Measurements from ENCODE around the gene GNL2. TPM values are rescaled to one million over a fixed set of nuclear protein-coding genes. Genes with fewer than 3 reads are reported as not detected.
"Not testable (repeated sequence)": the region's sequence is repeated elsewhere in the genome, so short reads cannot be mapped to it uniquely, and the experiment has no call there.

GNL2 gene
- total RNA-seq, 1 donor from 2014 or later: 38.7 TPM

DNA sequence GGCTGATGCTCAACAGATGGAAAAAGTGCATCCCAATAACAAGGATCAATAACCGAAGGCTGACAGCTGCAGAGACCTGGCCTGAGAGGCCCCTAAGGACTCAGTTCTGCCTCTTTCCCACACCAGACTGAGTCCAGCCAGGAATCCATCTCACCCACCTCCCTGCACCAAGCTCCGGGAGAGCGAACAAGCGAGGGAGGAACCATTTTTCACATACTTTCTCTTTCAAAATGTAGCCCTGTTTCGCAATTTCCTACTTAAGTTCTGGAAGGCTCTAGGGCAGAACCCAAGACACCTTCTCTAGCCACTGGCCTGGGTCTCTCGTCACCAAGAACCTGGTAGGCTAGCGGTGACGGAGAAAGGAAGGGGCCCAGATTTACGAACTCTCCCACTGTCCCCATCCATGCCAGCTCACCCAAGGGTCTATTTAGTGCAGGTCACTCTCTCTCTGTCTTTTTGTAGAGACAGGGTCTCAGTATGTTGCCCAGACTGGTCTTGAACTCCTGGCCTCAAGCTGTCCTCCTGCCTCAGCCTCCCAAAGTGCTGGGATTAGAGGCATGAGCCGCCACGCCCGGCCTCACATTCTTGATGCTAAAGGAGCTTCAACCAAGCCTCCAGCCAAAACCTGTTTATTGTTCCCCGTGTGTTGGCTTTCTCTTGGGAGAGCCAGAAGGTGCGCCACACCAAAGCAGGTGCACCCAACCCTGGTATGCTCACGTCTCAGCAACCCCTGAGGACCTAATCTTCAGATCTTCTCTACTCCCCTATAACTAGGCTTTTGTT, 10.9 kb upstream of the GNL2 start:
- DNase-seq: no peak

DNA sequence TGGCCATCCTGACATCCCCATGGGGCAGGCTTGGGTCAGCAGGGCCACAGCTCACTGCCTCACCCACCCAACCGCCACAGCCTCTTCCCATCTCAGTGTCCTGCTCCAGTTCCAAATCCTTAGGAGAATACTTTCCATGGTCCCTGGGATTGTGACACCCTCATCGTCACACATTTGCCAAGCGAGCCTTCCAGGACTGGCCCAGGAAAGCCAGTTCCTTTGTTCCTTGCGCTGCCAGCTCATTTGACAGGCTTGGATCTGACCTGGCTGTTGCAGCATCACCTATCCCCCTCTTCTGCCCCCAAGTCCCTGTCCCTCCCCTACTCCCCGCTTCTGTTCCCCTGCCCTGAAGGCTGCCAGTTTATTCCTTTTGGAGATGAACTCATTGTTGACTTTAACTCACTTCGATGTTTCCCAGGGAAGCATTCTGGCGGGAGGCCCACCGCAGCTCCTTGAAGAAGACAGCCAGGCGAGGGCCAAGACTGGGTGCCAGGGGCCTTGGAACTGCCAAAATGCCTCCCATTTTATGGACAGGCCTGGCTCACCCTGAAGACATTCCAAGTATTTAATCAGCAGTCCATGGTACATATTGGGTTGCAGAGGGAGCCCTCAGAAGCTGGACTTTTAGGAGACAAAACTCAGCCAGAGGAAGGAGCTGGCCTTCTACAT, 10.2 kb upstream of the GNL2 start:
- DNase-seq: peak; percentile 15

DNA sequence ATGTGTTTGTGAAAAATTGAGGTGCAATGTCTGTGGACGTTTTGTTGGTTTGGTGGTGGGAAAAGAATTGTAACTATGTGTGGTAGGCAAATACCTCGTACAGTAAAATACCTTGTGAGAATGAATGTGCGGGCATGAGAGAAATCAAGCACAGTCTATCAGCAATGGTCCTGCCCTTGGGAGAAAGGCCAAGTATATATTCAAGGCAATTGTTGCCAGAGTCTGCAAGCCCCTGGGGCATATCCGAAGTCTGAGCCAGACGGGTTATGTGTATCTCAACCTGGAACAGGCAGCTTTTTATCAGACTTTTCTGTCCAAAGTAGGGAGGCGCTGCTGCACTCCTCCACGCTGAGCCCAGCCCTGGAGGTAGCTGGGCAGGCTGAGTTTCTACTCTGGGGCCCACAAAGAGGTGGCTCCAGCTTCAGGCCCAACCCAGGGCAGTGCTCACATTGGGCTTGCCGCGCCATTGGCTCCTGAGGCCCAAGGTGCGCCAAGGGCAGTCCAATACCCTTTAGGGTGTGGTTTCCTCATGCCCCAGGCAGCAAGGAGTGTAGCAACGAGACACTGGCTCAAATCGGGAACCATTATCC, 9.4 kb upstream of the GNL2 start:
- DNase-seq: no peak

DNA sequence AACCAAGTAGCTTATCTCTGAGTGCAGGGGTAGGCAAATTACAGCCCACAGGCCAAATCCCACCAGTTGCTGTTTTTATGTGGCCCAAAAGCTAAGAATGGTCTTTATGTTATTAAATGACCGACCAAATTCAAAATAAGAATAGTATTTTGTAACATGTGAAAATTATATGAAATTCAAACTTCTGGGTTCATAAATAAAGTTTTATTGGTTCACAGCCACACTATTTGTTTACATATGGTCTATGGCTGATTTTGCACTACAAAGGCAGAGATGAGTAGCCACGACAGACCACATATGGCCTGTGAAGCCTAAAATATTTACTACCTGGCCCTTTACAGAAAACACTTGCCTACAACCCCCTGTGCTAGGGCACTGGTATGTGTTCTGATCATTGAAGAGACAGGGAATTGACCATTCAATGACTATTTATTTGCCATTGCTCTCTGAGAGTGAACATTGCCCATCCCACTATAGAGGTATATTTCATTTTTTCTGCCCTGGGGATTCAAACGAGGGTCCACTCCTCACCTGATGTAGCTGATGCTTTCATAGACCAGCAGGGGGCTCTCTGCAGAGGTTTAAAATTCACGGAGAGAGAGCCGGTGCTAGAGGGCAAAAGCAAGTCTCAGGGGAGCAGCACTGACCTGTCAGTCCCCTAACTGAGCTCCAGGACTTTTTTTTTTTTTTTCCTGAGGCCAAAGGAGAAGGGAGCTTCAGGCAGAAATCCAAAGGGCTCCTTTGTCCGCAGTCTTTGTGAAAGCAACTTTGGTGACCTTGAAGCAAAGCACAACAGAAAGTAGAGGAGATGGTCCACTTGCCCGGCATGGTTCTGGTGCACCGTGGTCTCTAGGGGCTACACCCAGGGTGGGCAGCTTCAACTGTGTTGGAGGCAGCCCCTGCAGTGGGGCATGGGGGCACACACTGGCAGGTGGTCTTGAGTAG, 7.3 kb upstream of the GNL2 start:
- DNase-seq: peak; percentile 52

DNA sequence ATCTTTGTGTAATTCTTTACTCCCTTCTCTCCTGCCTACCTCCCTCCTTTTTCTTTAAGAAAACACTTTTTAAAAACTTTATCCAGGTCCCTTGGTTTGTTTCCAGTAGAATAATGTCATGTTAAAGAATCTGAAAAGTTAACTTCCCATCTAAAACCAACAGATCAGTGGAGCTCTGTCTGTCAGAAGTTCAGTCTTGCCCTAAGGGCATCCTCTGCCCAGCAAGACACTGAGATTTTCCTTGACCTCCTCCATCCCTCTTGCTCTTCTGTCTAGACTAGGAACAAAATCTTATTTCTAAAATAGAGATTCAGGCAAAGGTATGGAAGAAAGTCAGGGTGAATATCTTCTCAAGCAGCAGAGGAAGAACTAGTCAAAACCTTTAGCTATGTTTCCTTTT, 5.7 kb upstream of the GNL2 start:
- DNase-seq: no peak

DNA sequence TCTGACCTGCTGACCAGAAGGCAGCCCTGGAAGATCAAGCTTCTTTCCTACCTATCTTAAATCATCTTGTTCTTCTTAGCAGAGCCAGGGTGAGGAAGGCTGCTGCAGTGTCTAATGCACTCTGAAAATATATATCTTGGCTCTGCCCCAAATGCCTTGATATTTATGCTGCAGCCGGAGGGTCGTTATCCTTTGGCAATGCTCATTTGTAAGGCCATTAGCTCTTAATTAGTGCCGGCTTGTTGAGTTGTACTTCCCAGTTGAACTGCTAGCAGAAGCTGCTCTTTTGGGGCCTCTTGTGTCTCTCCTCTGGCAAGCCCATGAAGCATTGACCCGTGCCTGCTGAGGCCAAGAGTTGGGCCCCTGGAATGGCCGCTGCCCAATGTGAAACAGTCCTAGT, 4.2 kb upstream of the GNL2 start:
- DNase-seq: no peak

DNA sequence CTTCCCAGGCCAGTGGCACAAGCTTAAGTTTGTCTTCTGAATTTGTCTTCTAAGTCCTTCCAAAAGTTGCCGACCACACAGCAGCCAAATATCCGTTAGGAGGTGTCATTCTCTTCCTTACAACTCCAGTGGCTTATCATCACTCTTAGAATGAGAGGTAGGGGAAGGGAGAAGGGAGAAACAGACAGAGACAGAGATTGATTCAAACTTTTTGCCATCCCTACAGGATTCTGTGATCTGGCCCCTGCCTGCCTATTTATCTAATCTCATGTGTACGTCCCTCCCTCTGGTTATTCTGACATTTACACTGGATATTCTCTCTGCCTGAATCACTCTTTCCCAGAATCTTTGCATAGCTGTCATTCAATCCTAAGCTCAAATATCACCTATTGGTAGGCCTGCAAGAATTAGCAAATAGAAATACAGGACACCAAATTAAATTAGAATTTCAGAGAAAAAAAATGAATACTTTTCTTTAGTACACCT, 488 bp upstream of the GNL2 start:
- DNase-seq: no peak

DNA sequence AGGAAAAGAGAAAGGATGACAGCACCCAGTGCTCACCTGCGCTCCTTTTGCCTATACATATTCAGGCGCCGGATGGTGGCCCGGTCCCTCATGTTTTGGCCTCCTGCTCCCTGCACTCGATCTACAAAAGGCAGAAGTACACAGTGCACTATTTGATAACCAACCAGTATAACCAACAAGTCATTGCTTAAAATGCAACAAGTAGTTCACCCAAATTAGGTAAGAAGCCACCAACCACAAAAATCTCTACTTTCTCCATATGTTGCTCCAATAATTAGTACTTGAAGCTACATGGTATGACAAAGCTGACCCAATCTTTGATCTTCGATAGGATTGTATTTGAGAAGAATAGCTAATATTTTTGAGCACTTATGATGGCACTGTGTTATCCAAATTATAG, 2.0 kb downstream of the GNL2 start:
- no peak for DNase-seq

DNA sequence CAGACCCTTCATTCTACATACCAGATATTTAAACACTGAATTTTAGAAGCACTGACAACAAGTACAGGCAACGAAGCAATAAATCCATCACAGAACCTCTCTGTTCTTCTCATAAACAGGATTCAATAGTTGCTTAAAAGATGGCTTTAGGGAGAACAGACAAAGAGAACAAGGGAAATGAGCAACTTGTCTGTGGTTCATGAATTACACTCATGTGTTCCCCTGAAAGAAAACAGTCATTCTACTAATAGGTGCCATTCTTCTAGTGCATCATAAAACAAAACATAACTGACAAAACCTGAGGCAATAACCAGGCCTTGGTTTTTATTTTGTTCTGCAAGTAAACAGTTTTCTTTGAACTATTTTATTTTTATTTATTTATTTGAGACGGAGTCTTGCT, 6.8 kb downstream of the GNL2 start:
- no peak for DNase-seq

DNA sequence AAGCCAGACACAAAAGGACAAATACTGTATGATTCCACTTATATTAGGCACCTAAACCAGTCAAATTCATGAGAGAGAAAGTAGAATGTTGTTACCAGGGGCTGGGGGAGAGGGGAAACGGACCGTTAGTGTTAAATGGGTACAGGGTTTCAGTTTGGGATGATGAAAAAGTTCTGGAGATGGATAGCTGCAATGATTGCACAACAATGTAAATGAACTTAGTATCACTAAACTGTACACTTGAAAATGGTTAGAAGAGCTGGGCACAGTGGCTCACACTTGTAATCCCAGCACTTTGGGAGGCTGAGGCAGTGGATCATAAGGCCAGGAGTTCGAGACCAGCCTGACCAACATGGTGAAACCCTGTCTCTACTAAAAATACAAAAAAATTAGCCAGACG, 11.2 kb downstream of the GNL2 start:
- DNase-seq: not testable (repeated sequence)

DNA sequence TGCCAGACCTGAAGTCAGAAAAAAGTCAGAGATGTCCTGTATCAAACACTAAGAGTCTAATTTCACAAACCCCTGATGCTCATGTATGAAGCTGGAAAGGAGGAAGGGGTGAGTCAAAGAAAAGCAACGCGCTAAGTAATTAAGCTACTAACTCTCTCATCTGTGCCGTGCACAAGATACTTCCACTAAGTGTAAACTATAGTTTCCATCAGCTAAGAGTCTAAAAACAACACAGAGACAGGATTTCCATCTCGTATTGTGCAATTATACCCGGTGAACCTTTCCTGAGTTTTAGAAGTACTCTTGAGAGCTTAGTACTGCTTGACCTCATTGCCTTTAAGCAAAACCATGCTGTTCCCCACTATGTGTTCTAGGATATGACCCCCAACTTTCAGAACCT, 20.0 kb downstream of the GNL2 start:
- DNase-seq: no peak

DNA sequence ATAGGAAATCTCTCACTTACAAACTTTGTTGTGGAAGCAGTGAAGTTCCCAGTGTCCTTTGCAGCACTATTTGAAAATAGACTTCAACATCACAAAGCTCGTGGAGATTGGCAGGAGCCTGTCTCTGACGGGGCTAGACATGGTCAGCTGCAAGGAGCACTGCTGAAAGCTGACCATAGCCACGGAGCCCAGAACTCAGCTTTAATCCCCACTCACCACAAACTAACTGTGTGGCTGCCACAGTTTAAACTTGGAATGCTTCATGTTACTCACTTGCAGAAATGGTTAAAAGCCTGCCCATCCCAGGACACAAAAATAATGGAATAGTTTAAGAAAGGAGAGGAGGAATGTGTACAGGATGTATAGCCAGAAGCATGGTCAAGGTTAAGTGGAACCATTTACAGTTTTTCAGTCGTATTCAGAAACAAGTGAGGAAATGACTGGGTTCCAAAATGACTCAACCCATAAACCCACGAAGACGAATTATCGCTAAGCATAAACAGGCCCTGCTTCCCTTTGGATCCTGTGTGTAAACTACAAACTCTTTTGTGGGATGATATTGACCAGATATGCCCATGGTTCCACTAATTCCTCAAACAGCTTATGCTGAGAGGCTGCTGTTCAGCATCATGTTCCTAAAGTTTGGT, 20.8 kb downstream of the GNL2 start:
- peak; percentile 51 for DNase-seq

DNA sequence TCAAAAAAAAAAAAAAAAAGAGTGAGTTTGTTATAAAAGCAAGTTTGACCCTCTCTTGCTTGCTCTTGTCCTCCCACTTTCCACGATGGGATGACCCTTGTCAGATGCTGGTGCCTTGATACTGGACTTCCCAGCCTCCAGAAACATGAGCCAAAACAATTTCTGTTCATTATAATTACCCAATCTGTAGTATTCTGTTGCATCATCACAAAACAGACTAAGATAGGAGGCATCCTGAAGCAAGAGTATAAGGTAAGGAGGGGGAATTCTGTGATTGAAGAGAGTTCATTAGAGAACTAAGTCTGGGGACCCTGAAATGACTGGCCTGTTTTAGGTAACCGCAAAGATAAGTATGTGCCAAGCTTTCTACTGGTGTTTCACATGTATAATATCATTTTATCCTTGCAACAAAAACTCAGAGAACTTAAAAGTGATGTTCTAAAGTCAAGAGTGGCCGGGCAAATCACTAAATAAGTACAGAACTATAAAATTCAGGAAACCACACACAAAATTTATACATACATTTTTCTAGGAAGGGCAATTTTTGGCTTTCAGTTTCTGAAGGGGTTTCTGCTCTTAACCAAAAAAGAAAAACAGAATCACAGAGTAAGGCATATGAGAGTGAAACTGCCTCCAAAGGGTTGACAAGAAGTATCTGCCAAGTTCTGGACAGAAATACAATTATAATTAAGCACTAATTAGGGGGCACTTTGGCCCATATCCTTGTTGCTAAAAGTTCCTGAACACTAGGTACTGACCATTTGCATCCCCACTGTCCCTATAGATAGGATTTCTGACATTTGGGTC, 25.0 kb downstream of the GNL2 start:
- no peak for DNase-seq

DNA sequence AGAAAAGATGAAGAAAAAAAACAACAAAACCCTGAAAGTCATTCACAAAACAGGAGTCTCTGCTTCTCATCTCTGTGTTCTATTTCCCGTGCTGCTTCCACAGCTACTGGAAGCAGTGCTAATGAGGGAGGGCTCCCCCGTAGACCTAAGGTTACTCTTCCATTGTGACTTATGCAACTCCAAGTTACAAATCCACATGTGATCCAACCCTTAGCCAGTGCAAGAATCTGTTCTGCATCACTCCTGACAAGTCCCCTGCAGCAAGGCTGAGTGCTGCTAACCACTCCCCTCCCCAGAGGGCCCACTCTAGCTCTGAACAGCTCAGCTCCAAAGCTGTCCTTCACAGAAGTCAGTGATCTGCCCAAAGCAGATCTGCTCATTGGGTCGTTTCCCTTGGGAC, 28.7 kb downstream of the GNL2 start:
- DNase-seq: peak; percentile 21

DNA sequence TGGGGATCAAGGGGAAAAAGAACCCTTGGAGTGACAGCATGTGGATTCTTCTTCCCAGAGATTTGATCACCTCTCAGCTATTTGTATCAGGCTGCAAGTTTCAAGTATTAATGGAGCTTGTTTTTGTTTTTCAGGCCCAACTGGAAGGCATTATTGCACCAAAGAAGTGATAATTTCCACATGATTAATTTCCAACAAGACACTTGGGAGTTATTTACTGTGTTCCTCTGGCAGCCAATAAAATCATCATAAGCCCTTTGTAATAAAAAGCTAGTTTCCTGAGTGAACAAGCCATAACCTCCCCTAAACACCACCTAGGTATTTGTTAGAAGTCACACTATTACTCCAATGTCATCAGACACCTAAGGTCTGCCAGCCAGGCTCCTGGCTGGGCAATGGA, 30.8 kb downstream of the GNL2 start:
- DNase-seq: no peak

DNA sequence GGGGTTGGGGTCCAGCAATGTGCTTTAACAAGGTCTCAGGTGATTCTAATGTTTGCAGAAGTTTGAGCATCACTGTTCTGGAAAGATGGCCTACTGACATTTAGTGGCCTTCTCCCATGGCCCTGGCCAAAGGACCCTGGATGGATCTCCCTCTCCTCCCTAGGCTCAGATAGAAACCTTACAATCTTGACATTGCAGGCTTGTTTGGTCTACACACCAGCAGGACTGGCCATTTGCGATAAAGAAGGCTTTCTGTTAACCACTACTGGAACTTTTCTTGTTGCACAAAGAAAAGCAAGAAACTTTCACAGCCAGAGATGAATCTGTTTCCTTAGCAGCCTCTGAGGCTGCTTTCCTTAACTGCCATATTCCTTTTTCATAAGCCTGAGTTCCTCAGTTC, 32.8 kb downstream of the GNL2 start:
- no peak for DNase-seq

DNA sequence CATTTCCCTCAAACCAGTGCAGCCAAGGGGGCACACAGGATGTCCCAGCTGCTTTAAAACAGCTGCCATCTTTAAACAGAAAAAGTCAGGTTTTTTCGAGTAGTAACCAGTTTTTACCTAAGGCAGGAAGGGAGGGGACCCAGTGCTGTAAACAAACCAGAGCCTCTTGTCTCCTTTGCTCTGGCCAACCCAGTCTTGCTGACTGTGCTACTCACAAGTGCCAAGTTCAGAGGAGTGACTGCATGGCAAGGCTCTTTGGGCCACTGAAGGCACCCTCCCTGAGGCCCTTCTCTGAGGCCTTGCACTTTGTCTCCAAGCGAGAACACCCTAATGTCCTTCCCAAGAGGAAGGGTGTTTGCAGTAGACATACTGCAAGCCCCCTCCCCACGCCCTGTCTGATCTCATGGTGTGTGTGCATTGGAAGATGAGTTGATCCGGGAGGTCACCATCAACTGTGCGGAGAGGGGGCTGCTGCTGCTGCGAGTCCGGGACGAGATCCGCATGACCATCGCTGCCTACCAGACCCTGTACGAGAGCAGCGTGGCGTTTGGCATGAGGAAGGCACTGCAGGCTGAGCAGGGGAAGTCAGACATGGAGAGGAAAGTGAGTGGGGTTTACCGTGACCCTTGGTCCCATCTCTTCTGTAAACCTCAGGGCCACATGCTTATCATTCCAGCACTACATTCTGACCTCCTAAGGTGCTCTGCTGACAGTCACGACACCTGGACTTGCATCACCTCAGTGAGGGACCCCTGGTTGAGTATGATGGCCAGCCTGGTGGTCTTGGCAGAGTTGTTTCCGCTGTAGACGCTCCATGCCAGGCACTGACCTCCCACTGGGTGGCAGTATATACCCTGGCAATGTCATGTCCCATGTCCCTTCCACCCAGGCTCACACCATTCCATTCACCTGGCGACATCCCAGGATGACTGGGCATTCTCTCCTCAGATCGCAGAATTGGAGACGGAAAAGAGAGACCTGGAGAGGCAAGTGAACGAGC, 34.3 kb downstream of the GNL2 start:
- DNase-seq: peak; percentile 11

DNA sequence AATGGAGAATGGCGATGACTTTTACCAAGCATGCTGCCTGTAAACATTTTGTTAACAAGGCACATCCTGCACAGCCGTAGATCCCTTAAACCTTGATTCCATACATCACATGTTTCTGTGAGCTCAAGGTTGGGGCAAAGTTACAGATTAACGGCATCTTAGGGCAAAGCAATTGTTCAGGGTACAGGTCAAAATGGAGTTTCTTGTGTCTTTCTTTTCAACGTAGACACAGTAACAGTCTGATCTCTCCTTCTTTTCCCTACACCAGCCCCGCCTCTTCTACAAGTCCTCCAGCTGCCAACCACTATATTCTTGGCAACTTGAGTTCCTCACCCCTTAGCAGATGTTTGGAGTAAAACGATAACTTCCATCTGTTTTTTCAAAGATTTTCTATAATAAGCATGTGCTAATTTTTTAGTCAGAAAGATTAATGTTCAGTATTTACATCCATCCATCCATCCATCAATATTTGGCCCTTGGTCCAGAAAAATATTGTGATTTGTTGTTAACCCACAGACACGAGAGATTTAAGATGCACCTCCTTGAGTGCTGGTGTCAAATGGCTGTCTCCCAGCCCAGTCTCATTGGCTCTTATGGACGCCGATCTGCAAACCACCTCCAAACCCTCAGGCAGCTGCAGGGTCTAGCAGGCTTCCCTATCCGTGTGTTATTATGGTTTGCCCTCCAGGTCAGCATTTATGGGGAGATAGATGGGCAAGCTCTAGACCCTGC, 35.2 kb downstream of the GNL2 start:
- peak; percentile 84 for DNase-seq

DNA sequence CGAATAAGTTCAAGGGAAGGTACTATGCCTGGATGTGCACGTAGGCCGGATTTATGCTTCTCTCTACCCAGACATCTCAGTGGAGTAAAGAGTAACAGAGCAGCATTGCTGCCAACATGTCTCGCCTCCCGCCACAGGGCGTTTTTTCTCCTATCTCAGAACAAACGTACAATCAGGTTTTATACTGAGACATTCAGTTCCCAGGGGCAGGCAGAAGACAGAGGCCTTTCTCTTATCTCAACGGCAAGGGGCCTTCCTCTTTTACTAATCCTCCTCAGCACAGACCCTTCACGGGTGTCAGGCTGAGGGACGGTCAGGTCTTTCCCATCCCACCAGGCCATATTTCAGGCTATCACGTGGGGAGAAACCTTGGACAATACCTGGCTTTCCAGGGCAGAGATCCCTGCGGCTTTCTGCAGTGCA, 35.8 kb downstream of the GNL2 start:
- not testable (repeated sequence) for DNase-seq

All from tongue (tissue), 2 donors.